BLaER1 treated with 17β-estradiol and CSF1 and Interleukin-3, amounts not matched to agents 10 nM and 100 nM (cell line): ENCODE results near the gene RRAD.
A peak's percentile ranks its signal among the peaks of the same experiment; 100 is the strongest.

Experiments used
- H3K27ac ChIP-seq, 11 experiments: shearing (Covaris generic); formaldehyde crosslinking; 2 replicates each; pipeline ENCODE4 v1.8.1; 2022
- H3K27me3 ChIP-seq, 11 experiments: shearing (Covaris generic); formaldehyde crosslinking; 2 replicates each; pipeline ENCODE4 v1.8.1; 2022
- H3K36me3 ChIP-seq, 11 experiments: shearing (Covaris generic); formaldehyde crosslinking; 2 replicates each; pipeline ENCODE4 v1.8.1; 2022
- H3K4me1 ChIP-seq, 10 experiments: shearing (Covaris generic); formaldehyde crosslinking; 2 replicates each; pipeline ENCODE4 v1.8.1; 2022
- H3K4me2 ChIP-seq, 11 experiments: shearing (Covaris generic); formaldehyde crosslinking; 2 replicates each; pipeline ENCODE4 v1.8.1; 2022
- H3K4me3 ChIP-seq, 10 experiments: shearing (Covaris generic); formaldehyde crosslinking; 2 replicates each; pipeline ENCODE4 v1.8.1; 2022
- H3K9ac ChIP-seq, 11 experiments: shearing (Covaris generic); formaldehyde crosslinking; 2 replicates each; pipeline ENCODE4 v1.8.1; 2022
- H3K9me3 ChIP-seq, 11 experiments: shearing (Covaris generic); formaldehyde crosslinking; replicated peaks in 1 of 11; 2 replicates each; pipeline ENCODE4 v1.8.1; 2022
- H4K20me1 ChIP-seq, 11 experiments: shearing (Covaris generic); formaldehyde crosslinking; 2 replicates each; pipeline ENCODE4 v1.8.1; 2022
- Cebpa-rat ChIP-seq, 11 experiments: shearing (Covaris generic); IDR thresholded peaks; 2 replicates each; pipeline ENCODE4 v1.8.1; 2022

RRAD gene

GRCh38 chr16:66886321-66886720 is 39.0 kb downstream of the RRAD start:
- TF ChIP-seq Cebpa-rat (IDR thresholded peaks at IDR 0.05): no peak
- Histone ChIP-seq H3K9ac (0 out of 22 replicates have a peak overlapping the region, but pooled peaks of 1 of the 11 experiments have one; percentile 3), H3K4me1 (peaks cover 10 to 80% (median 67%) of the 10 kb centered on the region in 10 experiments), H4K20me1 (peaks cover 4 to 99% (median 62%) of the 10 kb centered on the region in 11 experiments; a peak in 20 of 22 replicates), H3K4me2 (peak overlapping the region in 7 of 11 experiments; percentile 1 to 31 (median 25); a peak in 7 of 22 replicates), H3K9me3 (no peaks in the 10 kb centered on the region), H3K27me3 (no peaks in the 10 kb centered on the region), H3K4me3 (no peak overlapping the region), H3K27ac (no peak overlapping the region), H3K36me3 (peaks cover 24 to 80% (median 47%) of the 10 kb centered on the region in 11 experiments)

- Histone ChIP-seq H4K20me1 (peaks cover 4 to 93% (median 59%) of the 10 kb centered on the region in 11 experiments; a peak in 20 of 22 replicates), H3K27ac (no peak overlapping the region), H3K4me1 (peaks cover 10 to 83% (median 71%) of the 10 kb centered on the region in 10 experiments), H3K27me3 (no peaks in the 10 kb centered on the region), H3K9ac (0 out of 22 replicates have a peak overlapping the region, but pooled peaks of 1 of the 11 experiments have one; percentile 23), H3K4me3 (no peak overlapping the region), H3K36me3 (peaks cover 24 to 71% (median 42%) of the 10 kb centered on the region in 11 experiments), H3K4me2 (peak overlapping the region in 3 of 11 experiments; percentile 2 to 98 (median 90); a peak in 3 of 22 replicates), H3K9me3 (no peaks in the 10 kb centered on the region)
- TF ChIP-seq Cebpa-rat (IDR thresholded peaks at IDR 0.05): no peak
Observed at GRCh38 chr16:66885491-66885890, 39.8 kb downstream of the RRAD start.

- H3K36me3 ChIP-seq: peaks cover 24 to 52% (median 38%) of the 10 kb centered on the region in 11 experiments
- TF ChIP-seq Cebpa-rat (IDR thresholded peaks at IDR 0.05): no peak
- no peaks in the 10 kb centered on the region for H3K27me3 ChIP-seq
- H4K20me1 ChIP-seq: peaks cover 4 to 67% (median 46%) of the 10 kb centered on the region in 11 experiments; a peak in 20 of 22 replicates
- H3K27ac ChIP-seq: no peak overlapping the region
- H3K4me2 ChIP-seq: peak overlapping the region in 9 of 11 experiments; percentile 12 to 99 (median 96); a peak in 16 of 22 replicates
- H3K4me3 ChIP-seq: no peak overlapping the region
- H3K9me3 ChIP-seq: peaks cover 0 to 4% (median 0%) of the 10 kb centered on the region in 11 experiments; a peak in 3 of 22 replicates
- no peak overlapping the region for H3K9ac ChIP-seq
- H3K4me1 ChIP-seq: peaks cover 31 to 95% (median 83%) of the 10 kb centered on the region in 10 experiments
Observed at GRCh38 chr16:66882702-66883101, 42.6 kb downstream of the RRAD start.

- H3K27me3 ChIP-seq: no peaks in the 10 kb centered on the region
- H3K4me1 ChIP-seq: peaks cover 33 to 95% (median 83%) of the 10 kb centered on the region in 10 experiments
- no peak for TF ChIP-seq Cebpa-rat (IDR thresholded peaks at IDR 0.05)
- H3K9me3 ChIP-seq: peaks cover 0 to 10% (median under 1%) of the 10 kb centered on the region in 11 experiments; a peak in 6 of 22 replicates
- H3K9ac ChIP-seq: peak overlapping the region in 6 of 11 experiments; percentile 81 to 95 (median 88); a peak in 7 of 22 replicates
- no peak overlapping the region for H3K27ac ChIP-seq
- H3K36me3 ChIP-seq: peaks cover 24 to 46% (median 37%) of the 10 kb centered on the region in 11 experiments
- H4K20me1 ChIP-seq: peaks cover 4 to 61% (median 44%) of the 10 kb centered on the region in 11 experiments; a peak in 20 of 22 replicates
- H3K4me3 ChIP-seq: peak overlapping the region in 6 of 10 experiments; percentile 69 to 98 (median 90); a peak in 12 of 20 replicates
- peak overlapping the region; percentile 81 to 99 (median 97) for H3K4me2 ChIP-seq
Observed at GRCh38 chr16:66881964-66882508, 43.3 kb downstream of the RRAD start.

GRCh38 chr16:66881560-66881959 is 43.8 kb downstream of the RRAD start:
- no peak for TF ChIP-seq Cebpa-rat (IDR thresholded peaks at IDR 0.05)
- peak overlapping the region in 3 of 11 experiments; percentile 85 to 95 (median 92); a peak in 3 of 22 replicates for H3K27ac ChIP-seq
- H4K20me1 ChIP-seq: peaks cover 4 to 56% (median 39%) of the 10 kb centered on the region in 11 experiments; a peak in 20 of 22 replicates
- H3K36me3 ChIP-seq: peaks cover 22 to 41% (median 32%) of the 10 kb centered on the region in 11 experiments
- H3K4me1 ChIP-seq: peaks cover 33 to 94% (median 82%) of the 10 kb centered on the region in 10 experiments
- H3K9me3 ChIP-seq: peaks cover 2 to 15% (median 5%) of the 10 kb centered on the region in 11 experiments; a peak in 20 of 22 replicates
- H3K4me2 ChIP-seq: peak overlapping the region; percentile 81 to 99 (median 97)
- H3K27me3 ChIP-seq: no peaks in the 10 kb centered on the region
- H3K4me3 ChIP-seq: peak overlapping the region; percentile 69 to 98 (median 90)
- H3K9ac ChIP-seq: peak overlapping the region; percentile 78 to 95 (median 86); a peak in 18 of 22 replicates

GRCh38 chr16:66881014-66881417 is 44.3 kb downstream of the RRAD start:
- Histone ChIP-seq H3K9ac (peak overlapping the region; percentile 78 to 95 (median 86)), H3K36me3 (peaks cover 19 to 36% (median 27%) of the 10 kb centered on the region in 11 experiments), H4K20me1 (peaks cover 4 to 50% (median 34%) of the 10 kb centered on the region in 11 experiments; a peak in 20 of 22 replicates), H3K4me1 (peaks cover 33 to 90% (median 84%) of the 10 kb centered on the region in 10 experiments), H3K4me3 (peak overlapping the region; percentile 69 to 98 (median 90)), H3K27me3 (no peaks in the 10 kb centered on the region), H3K9me3 (peaks cover 7 to 20% (median 11%) of the 10 kb centered on the region in 11 experiments; a peak in 20 of 22 replicates), H3K4me2 (peak overlapping the region; percentile 81 to 99 (median 97)), H3K27ac (peak overlapping the region; percentile 46 to 95 (median 81); a peak in 21 of 22 replicates)
- no peak for TF ChIP-seq Cebpa-rat (IDR thresholded peaks at IDR 0.05)

GRCh38 chr16:66880288-66881013 is 44.9 kb downstream of the RRAD start, which contains the start of gene PDP2:
Gene PDP2 (plus strand): TSS chr16:66880515. CDS start chr16:66884285, 3,770 bp downstream.
- Histone ChIP-seq H3K9me3 (peaks cover 8 to 21% (median 11%) of the 10 kb centered on the region in 11 experiments; a peak in 20 of 22 replicates), H4K20me1 (peaks cover under 1 to 45% (median 28%) of the 10 kb centered on the region in 11 experiments; a peak in 20 of 22 replicates), H3K4me3 (peak within 1 kb of the TSS; percentile 69 to 98 (median 90)), H3K9ac (peak within 1 kb of the TSS; percentile 78 to 95 (median 86)), H3K27ac (peak within 1 kb of the TSS; percentile 46 to 95 (median 81); a peak in 21 of 22 replicates), H3K4me2 (peak within 1 kb of the TSS; percentile 81 to 99 (median 97)), H3K4me1 (peaks cover 37 to 92% (median 89%) of the 10 kb centered on the region in 10 experiments), H3K27me3 (no peaks in the 10 kb centered on the region), H3K36me3 (peaks cover 14 to 30% (median 21%) of the 10 kb centered on the region in 11 experiments)
- no peak for TF ChIP-seq Cebpa-rat (IDR thresholded peaks at IDR 0.05)

GRCh38 chr16:66878067-66878466 is 47.3 kb downstream of the RRAD start:
- Histone ChIP-seq H3K9me3 (peaks cover 8 to 21% (median 11%) of the 10 kb centered on the region in 11 experiments; a peak in 20 of 22 replicates), H3K27me3 (0 out of 22 replicates have a peak, but pooled peaks cover 0 to 4% (median 0%) of the 10 kb centered on the region in 11 experiments), H3K36me3 (peaks cover 0 to 6% (median 4%) of the 10 kb centered on the region in 11 experiments; a peak in 8 of 22 replicates), H3K4me2 (peak overlapping the region; percentile 55 to 99 (median 83)), H3K27ac (peak overlapping the region in 8 of 11 experiments; percentile 53 to 95 (median 82); a peak in 16 of 22 replicates), H3K4me3 (peak overlapping the region in 3 of 10 experiments; percentile 21 to 45 (median 32); a peak in 4 of 20 replicates), H3K9ac (peak overlapping the region in 6 of 11 experiments; percentile 25 to 82 (median 76); a peak in 10 of 22 replicates), H4K20me1 (peaks cover 0 to 21% (median 17%) of the 10 kb centered on the region in 11 experiments; a peak in 15 of 22 replicates), H3K4me1 (peaks cover 52 to 85% (median 81%) of the 10 kb centered on the region in 10 experiments)
- peak in 5 of 11 experiments; percentile 45 to 84 (median 59); a peak in 6 of 22 replicates for TF ChIP-seq Cebpa-rat (IDR thresholded peaks at IDR 0.05)
